PFSK-1 (cell line): ENCODE measurements around the gene FUT1.

Experiments
- FOXP2 ChIP-seq: optimal IDR thresholded peaks from 2 replicates; pipeline ENCODE3; 2011; ENCODE audit warnings: borderline replicate concordance, control low read depth, inconsistent platforms; ENCODE audit not compliant: insufficient read depth; ENCODE audit errors: extremely low read length, extremely low read depth
- POLR2AphosphoS5 ChIP-seq: IDR thresholded peaks from 2 replicates; pipeline ENCODE4 v1.6.1; 2012; ENCODE audit warnings: low read depth, mild to moderate bottlenecking, control low read depth, low read length, moderate library complexity
- SIN3A ChIP-seq: IDR thresholded peaks from 2 replicates; pipeline ENCODE4 v1.6.1; 2012; ENCODE audit warnings: mild to moderate bottlenecking, low read length, moderate library complexity, borderline replicate concordance; ENCODE audit not compliant: insufficient read depth
- TAF1 ChIP-seq: IDR thresholded peaks from 2 replicates; pipeline ENCODE4 v1.6.1; 2012; ENCODE audit warnings: low read length, control low read depth, borderline replicate concordance; ENCODE audit not compliant: insufficient read depth
- TF ChIP-seq, protein P1 (sequence below), 2 experiments: IDR thresholded peaks; 2 replicates each; pipeline versions ENCODE4 v1.6.1 to v1.8.0; 2011 to 2012; ENCODE audit warnings: low read depth in 2 of 2, low read length in 2 of 2, control low read depth in 1 of 2, inconsistent platforms in 1 of 2, mild to moderate bottlenecking in 1 of 2, moderate library complexity in 1 of 2; ENCODE audit not compliant: insufficient read depth in 1 of 2

FUT1 gene

DNA sequence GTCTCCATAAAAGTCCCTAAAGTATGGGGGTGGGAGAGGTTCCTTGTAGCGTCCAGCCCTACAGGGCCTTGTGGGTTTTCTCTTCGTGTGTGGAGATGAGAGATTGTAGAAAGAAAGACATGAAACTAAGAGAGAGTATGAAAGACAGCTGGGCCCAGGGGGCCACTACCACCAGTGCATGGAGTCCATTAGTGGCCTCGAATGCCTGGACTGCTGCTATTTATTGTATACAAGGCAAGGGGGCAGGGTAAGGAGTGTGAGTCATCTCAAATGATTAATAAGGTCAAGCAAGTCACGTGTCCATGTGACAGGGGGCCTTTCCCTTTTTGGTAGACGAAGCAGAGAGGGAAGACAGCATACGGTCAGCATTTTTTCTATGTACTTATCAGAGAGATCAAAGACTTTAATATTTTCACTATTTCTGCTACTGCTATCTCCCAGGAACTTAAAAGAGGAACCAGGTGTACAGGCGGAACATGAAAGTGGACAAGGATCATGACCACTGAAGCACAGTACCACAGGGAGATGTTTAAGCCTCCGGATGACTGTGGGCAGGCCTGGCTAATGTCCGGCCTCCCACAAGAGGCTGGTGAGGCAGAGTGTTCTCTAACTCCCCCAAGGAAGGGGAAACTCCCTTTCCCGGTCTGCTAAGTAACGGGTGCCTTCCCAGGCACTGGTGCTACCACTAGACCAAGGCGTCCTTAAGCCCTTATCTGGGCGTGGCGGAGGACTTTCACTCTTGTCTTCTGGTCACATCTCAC lies 28.4 kb upstream of the FUT1 start:
- TF ChIP-seq SIN3A, result no peak
- 0 out of 2 replicates have a peak, but pooled peaks have one; percentile 22 for TF ChIP-seq POLR2AphosphoS5

DNA sequence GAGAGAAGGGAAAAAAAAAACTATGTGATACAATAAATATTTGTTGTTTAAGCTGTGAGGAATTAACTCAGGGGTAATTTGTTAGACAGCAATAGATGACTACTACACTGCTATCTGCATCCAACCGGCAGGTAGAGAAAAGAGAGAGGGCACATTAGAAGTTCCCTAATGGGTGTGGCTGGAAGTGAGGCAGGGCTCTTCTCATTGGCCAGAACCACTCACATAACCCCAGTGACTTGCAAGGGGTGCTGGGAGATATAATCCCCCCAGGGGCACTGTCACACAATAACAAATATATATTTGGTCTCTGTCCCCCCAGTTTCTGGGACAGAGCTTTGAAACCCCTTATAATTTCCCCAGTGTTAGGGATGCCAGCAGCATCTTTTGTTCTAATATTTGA lies 27.2 kb upstream of the FUT1 start:
- TF ChIP-seq FOXP2, result no peak
- no peak for TF ChIP-seq SIN3A
- TF ChIP-seq POLR2AphosphoS5, result no peak
- TF ChIP-seq, protein P1, sequence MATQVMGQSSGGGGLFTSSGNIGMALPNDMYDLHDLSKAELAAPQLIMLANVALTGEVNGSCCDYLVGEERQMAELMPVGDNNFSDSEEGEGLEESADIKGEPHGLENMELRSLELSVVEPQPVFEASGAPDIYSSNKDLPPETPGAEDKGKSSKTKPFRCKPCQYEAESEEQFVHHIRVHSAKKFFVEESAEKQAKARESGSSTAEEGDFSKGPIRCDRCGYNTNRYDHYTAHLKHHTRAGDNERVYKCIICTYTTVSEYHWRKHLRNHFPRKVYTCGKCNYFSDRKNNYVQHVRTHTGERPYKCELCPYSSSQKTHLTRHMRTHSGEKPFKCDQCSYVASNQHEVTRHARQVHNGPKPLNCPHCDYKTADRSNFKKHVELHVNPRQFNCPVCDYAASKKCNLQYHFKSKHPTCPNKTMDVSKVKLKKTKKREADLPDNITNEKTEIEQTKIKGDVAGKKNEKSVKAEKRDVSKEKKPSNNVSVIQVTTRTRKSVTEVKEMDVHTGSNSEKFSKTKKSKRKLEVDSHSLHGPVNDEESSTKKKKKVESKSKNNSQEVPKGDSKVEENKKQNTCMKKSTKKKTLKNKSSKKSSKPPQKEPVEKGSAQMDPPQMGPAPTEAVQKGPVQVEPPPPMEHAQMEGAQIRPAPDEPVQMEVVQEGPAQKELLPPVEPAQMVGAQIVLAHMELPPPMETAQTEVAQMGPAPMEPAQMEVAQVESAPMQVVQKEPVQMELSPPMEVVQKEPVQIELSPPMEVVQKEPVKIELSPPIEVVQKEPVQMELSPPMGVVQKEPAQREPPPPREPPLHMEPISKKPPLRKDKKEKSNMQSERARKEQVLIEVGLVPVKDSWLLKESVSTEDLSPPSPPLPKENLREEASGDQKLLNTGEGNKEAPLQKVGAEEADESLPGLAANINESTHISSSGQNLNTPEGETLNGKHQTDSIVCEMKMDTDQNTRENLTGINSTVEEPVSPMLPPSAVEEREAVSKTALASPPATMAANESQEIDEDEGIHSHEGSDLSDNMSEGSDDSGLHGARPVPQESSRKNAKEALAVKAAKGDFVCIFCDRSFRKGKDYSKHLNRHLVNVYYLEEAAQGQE (IDR thresholded peaks at IDR 0.05; ENCODE audit: insufficient read depth in 1 of 2, low read depth in 2 of 2, low read length in 2 of 2), result no peak
- TF ChIP-seq TAF1, result no peak

DNA sequence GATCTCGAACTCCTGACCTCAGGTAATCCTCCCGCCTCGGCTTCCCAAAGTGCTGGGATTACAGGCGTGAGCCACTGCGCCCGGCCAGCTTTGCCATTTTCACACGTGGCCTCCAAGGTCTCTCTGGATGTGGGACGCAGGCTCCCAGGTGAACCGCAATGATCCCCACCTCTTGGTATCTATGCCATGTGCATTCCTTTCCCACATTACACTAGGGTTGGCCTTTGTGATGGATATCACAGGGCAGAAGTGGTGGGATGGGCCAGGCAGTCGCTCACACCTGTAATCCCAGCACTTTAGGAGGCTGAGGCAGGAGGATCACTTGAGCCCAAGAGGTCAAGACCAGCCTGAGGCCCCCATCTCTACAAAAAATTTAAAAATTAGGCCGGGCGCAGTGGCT lies 25.3 kb upstream of the FUT1 start:
- TF ChIP-seq TAF1 (no peak), SIN3A (no peak), FOXP2 (no peak), POLR2AphosphoS5 (no peak)
- TF ChIP-seq, protein P1 (IDR thresholded peaks at IDR 0.05; ENCODE audit: insufficient read depth in 1 of 2, low read depth in 2 of 2, low read length in 2 of 2), result no peak

DNA sequence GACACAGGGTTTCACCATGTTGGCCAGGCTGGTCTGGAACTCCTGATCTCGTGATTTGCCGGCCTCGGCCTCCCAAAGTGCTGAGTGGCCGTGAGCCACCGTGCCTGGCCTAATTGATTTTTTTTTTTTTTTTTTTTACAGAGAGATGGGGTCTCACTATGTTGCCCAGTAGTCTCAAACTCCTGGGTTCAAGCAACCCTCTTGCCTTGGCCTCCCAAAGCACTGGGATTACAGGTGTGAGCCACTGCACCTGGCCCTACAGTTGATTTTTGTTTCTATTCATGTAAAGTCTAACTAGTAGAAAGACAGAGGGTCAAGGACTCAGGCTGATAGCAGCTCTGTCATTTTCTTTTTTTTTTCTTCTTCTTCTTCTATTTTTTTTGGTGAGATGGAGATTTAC lies 24.7 kb upstream of the FUT1 start:
- no peak for TF ChIP-seq FOXP2
- TF ChIP-seq TAF1, result no peak
- TF ChIP-seq, protein P1 (IDR thresholded peaks at IDR 0.05; ENCODE audit: insufficient read depth in 1 of 2, low read depth in 2 of 2, low read length in 2 of 2), result no peak
- no peak for TF ChIP-seq POLR2AphosphoS5
- TF ChIP-seq SIN3A, result no peak

DNA sequence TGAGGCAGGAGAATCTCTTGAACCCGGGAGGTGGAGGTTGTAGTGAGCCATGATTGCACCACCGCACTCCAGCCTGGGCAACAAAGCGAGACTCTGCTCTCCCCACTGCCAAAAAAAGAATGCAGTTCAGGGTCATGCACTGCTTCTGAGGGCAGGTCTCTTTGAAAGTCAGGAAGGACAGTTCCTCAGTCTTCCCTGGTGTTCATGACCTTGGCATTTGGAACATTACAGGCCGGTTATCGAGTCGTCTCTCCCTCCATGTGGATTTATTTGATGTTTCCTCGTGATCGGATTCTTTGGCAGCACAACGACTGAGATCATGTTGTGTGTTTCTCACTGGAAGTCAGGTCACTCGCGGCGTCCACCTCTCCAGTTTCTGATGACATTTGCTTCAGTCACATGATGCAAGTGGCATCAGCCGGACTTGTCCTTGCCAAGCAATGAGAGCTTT lies 20.1 kb upstream of the FUT1 start:
- TF ChIP-seq FOXP2 (no peak), SIN3A (no peak), POLR2AphosphoS5 (no peak), TAF1 (no peak)
- TF ChIP-seq, protein P1 (IDR thresholded peaks at IDR 0.05; ENCODE audit: insufficient read depth in 1 of 2, low read depth in 2 of 2, low read length in 2 of 2), result no peak
